HepG2 (cell line): ENCODE data around the gene CHKA. TPM values are rescaled to one million over a fixed set of nuclear protein-coding genes. Genes with fewer than 3 reads are reported as not detected.

Experiments used
- ATAC-seq: fragments of 200-7000 bp; cut with Tn5 transposase; 3 replicates; pipeline ENCODE4 v1.9.1; 2020; ENCODE audit warnings: mild to moderate bottlenecking, moderate library complexity
- BruUV-seq: library from RNA; stranded (reverse); fragments of 400-500 nt; replicated peaks from 2 replicates; lab custom pipeline; 2021; lab: Mats Ljungman, UMichigan
- CTCF ChIA-PET: fragments of 300-600 bp; formaldehyde crosslinking; extraction: SDS; loops from one replicate; lab custom pipeline; 2021; ENCODE audit warnings: low total read pairs, inconsistent platforms, low intra/inter-chr PET ratio; lab: Yijun Ruan, JAX
- POLR2A ChIA-PET: fragments of 350-600 bp; sonication (Branson Sonifier 250); formaldehyde crosslinking; loops from one replicate; lab custom pipeline; 2020; ENCODE audit warnings: antibody characterized with exemption, inconsistent platforms; lab: Yijun Ruan, JAX
- DNase-seq: peaks from one replicate; pipeline ENCODE4 v3.0.0-alpha.2; 2015; ENCODE audit warnings: low spot score
- FAIRE-seq: peaks from 3 replicates; lab custom pipeline; 2011; peaks lifted over from hg19 to GRCh38; lab: Jason Lieb, UNC
- H2AFZ ChIP-seq: one replicate; pipeline ENCODE4 v1.6.1; 2011; ENCODE audit warnings: low read length, inconsistent platforms
- H3K27ac ChIP-seq: fragments of 300-600 bp; 3 replicates; pipeline ENCODE4 v1.8.0; 2011; ENCODE audit warnings: mixed run types, mild to moderate bottlenecking, mixed read lengths, low read length, inconsistent platforms; ENCODE audit not compliant: insufficient read depth; ENCODE audit errors: extremely low read length
- H3K27me3 ChIP-seq, 2 experiments: fragments of 200-600 bp in 1 of 2; 2 replicates in 1 of 2; 3 replicates in 1 of 2; pipeline versions ENCODE4 v1.6.0 to v1.8.0; 2011; ENCODE audit warnings: low read length in 2 of 2, mild to moderate bottlenecking in 2 of 2, moderate library complexity in 2 of 2, inconsistent platforms in 1 of 2; ENCODE audit not compliant: insufficient read depth in 2 of 2, control insufficient read depth in 1 of 2
- H3K36me3 ChIP-seq, 2 experiments: fragments of 200-600 bp in 1 of 2; replicated peaks in 1 of 2; 2 replicates in 1 of 2; 3 replicates in 1 of 2; pipeline versions ENCODE4 v1.5.1 to v1.8.0; 2011; ENCODE audit warnings: low read length in 2 of 2, inconsistent platforms in 1 of 2; ENCODE audit not compliant: insufficient read depth in 2 of 2, control insufficient read depth in 1 of 2
- H3K4me1 ChIP-seq: 2 replicates; pipeline ENCODE4 v1.5.1; 2012; ENCODE audit warnings: low read length, inconsistent platforms; ENCODE audit not compliant: insufficient read depth
- H3K4me2 ChIP-seq: 2 replicates; pipeline ENCODE4 v1.6.0; 2011; ENCODE audit warnings: low read depth, low read length, inconsistent platforms
- H3K4me3 ChIP-seq, 3 experiments: fragments of 200-600 bp in 1 of 3; sonication (generic), shearing (Covaris generic) in 1 of 3; replicated peaks in 1 of 3; 2 replicates each; pipeline ENCODE4 v1.5.1; 2011 to 2016; ENCODE audit warnings: low read length in 3 of 3, inconsistent platforms in 2 of 3, low read depth in 2 of 3, mild to moderate bottlenecking in 2 of 3, control low read depth in 1 of 3, mixed read lengths in 1 of 3; ENCODE audit not compliant: insufficient read depth in 1 of 3
- H3K79me2 ChIP-seq: one replicate; pipeline ENCODE4 v1.6.1; 2011; ENCODE audit warnings: low read length, inconsistent platforms; ENCODE audit not compliant: insufficient read depth
- H3K9ac ChIP-seq: 2 replicates; pipeline ENCODE4 v1.6.0; 2011; ENCODE audit warnings: mild to moderate bottlenecking, low read depth, low read length, inconsistent platforms; ENCODE audit not compliant: insufficient read depth
- H3K9me3 ChIP-seq: 2 replicates; pipeline ENCODE4 v1.5.1; 2012; ENCODE audit warnings: mild to moderate bottlenecking, low read length
- H4K20me1 ChIP-seq: 2 replicates; pipeline ENCODE4 v1.6.0; 2011; ENCODE audit warnings: inconsistent platforms, mild to moderate bottlenecking, low read length, moderate library complexity; ENCODE audit not compliant: insufficient read depth
- ATF1 ChIP-seq: IDR thresholded peaks from 2 replicates; pipeline ENCODE4 v1.6.1; 2016; ENCODE audit warnings: mild to moderate bottlenecking, control low read depth
- BATF2 ChIP-seq: sonication (generic); formaldehyde crosslinking; IDR thresholded peaks from 2 replicates; pipeline ENCODE4 v1.8.0; 2022; ENCODE audit warnings: mild to moderate bottlenecking, missing genetic modification reagents, moderate library complexity
- BCL6 ChIP-seq: IDR thresholded peaks from 2 replicates; pipeline ENCODE4 v1.6.1; 2016; ENCODE audit warnings: missing genetic modification reagents, missing compliant biosample characterization
- CEBPZ ChIP-seq: IDR thresholded peaks from 2 replicates; pipeline ENCODE4 v1.6.1; 2012; ENCODE audit warnings: low read length, improper control_type of control experiment
- E2F2 ChIP-seq: sonication (generic); formaldehyde crosslinking; IDR thresholded peaks from 2 replicates; pipeline ENCODE4 v1.4.0; 2020; ENCODE audit warnings: missing genetic modification reagents, borderline replicate concordance
- HNRNPL ChIP-seq: fragments of 200-400 bp; formaldehyde crosslinking; IDR thresholded peaks from 2 replicates; pipeline ENCODE4 v1.6.1; 2017; ENCODE audit warnings: mild to moderate bottlenecking, low read depth, low read length
- HOXA5 ChIP-seq: sonication (generic); formaldehyde crosslinking; IDR thresholded peaks from 2 replicates; pipeline ENCODE4 v1.4.0; 2020; ENCODE audit warnings: missing genetic modification reagents
- MBNL3 ChIP-seq: fragments of 250-450 bp; sonication (Bioruptor Pico); conservative IDR thresholded peaks from 2 replicates; pipeline ENCODE4 v1.8.0; 2022; ENCODE audit warnings: mild to moderate bottlenecking, inconsistent platforms
- NR2F6 ChIP-seq, 2 experiments: IDR thresholded peaks; 2 replicates each; pipeline ENCODE4 v1.6.1; 2016; ENCODE audit warnings: antibody characterized with exemption in 1 of 2, mild to moderate bottlenecking in 1 of 2
- RFXANK ChIP-seq: IDR thresholded peaks from 2 replicates; pipeline ENCODE4 v1.6.1; 2016
- SALL1 ChIP-seq: sonication (generic); formaldehyde crosslinking; IDR thresholded peaks from 2 replicates; pipeline ENCODE4 v1.8.0; 2022; ENCODE audit warnings: mild to moderate bottlenecking, missing genetic modification reagents
- ZBTB14 ChIP-seq: sonication (generic); formaldehyde crosslinking; IDR thresholded peaks from 2 replicates; pipeline ENCODE4 v1.4.0; 2020; ENCODE audit warnings: missing genetic modification reagents
- ZBTB3 ChIP-seq: sonication (generic); formaldehyde crosslinking; IDR thresholded peaks from 2 replicates; pipeline ENCODE4 v1.4.0; 2020; ENCODE audit warnings: low read depth, mild to moderate bottlenecking, moderate library complexity, missing genetic modification reagents, borderline replicate concordance
- ZMYM3 ChIP-seq: sonication (generic); formaldehyde crosslinking; IDR thresholded peaks from 2 replicates; pipeline ENCODE4 v1.5.1; 2020; ENCODE audit warnings: mild to moderate bottlenecking, missing genetic modification reagents
- ZSCAN20 ChIP-seq: sonication (generic); formaldehyde crosslinking; IDR thresholded peaks from 2 replicates; pipeline ENCODE4 v1.4.0; 2020; ENCODE audit warnings: missing genetic modification reagents, mild to moderate bottlenecking, borderline replicate concordance
- ZUFSP ChIP-seq: sonication (generic); formaldehyde crosslinking; IDR thresholded peaks from 2 replicates; pipeline ENCODE4 v1.9.0; 2021; ENCODE audit warnings: missing genetic modification reagents, mild to moderate bottlenecking, borderline replicate concordance
- WGBS: methylation state at CpG from one replicate; pipeline ENCODE4 v1.1.6; 2017; ENCODE audit warnings: low lambda C conversion rate; 5-methylcytosine and 5-hydroxymethylcytosine counted together
- in situ Hi-C: cut with HindIII; loops from 2 replicates; pipeline ENCODE4 v1.10.0; 2017; ENCODE audit warnings: low pct_unique_long_range_greater_than_20kb; ENCODE audit not compliant: extremely low pct_ligation_motif_present
- intact Hi-C: fragments of 100-400 bp; cut with micrococcal nuclease; formaldehyde crosslinking; loops from one replicate; pipeline ENCODE4 v1.10.0; 2022; ENCODE audit not compliant: unreplicated experiment
- polyA plus RNA-seq, 8 experiments: library from polyadenylated mRNA; depleted of rRNA in 3 of 8; stranded (reverse) in 7 of 8; unstranded in 1 of 8; fragments of >200 nt; fragmentation: Illumina TruSeq in 4 of 8; extraction: Trizol in 4 of 8; gene quantifications; 2 replicates each; pipeline versions ENCODE4 v1.2.1 to v1.2.3, GENCODE V29; 2011 to 2016; ENCODE audit warnings: low read depth in 4 of 8, missing spikeins in 1 of 8, mixed read lengths in 1 of 8; ENCODE audit not compliant: insufficient read depth in 1 of 8
- total RNA-seq, 5 experiments: library from RNA; depleted of rRNA; stranded (reverse); fragments of >200 nt; fragmentation: Illumina TruSeq; extraction: Trizol; gene quantifications; 2 replicates each; pipeline ENCODE4 v1.2.3, GENCODE V29; 2016; ENCODE audit warnings: low read depth in 1 of 5

The CHKA gene
- total and polyA plus RNA-seq, 2 of the 13 experiments (the other 11 are each of a cell fraction or from before 2014, with no cell fraction given), result 71.6 to 92.7 TPM

GRCh38 chr11:68012044-68012842, 108.9 kb downstream of the CHKA start:
- H3K4me1 ChIP-seq, result peaks cover 95% of the 10 kb centered on the region
- BruUV-seq, result no TSS peak
- ChIA-PET POLR2A (interaction anchor here (0.9 to 1.5 kb wide), 2 partner anchors 9 to 26 kb away, joined by 3 to 15 read pairs; partner anchors contain the start of gene TCIRG1), CTCF (no interaction called here)
- peak overlapping the region; percentile 74 for H3K27ac ChIP-seq
- DNase-seq, result no peak
- no peak for FAIRE-seq
- ATAC-seq, result no peak
- 75% methylated on average over 7 of the region's 17 CpGs for WGBS
- in situ Hi-C loops, result no loop called here
- H3K9ac ChIP-seq, result peak overlapping the region; percentile 56
- H3K4me3 ChIP-seq, result peak overlapping the region in 1 of 3 experiments; percentile 25; a peak in 1 of 6 replicates
- no peaks in the 10 kb centered on the region for H3K27me3 ChIP-seq
- peak overlapping the region; percentile 52 for H3K4me2 ChIP-seq
- no peaks in the 10 kb centered on the region for H3K79me2 ChIP-seq
- H3K36me3 ChIP-seq, result no peaks in the 10 kb centered on the region
- no peaks in the 10 kb centered on the region for H4K20me1 ChIP-seq
- no peaks in the 10 kb centered on the region for H3K9me3 ChIP-seq
- intact Hi-C loops, result no loop called here
- no peak overlapping the region for H2AFZ ChIP-seq
- no peak for TF ChIP-seq ATF1 (CRISPR knock-in tag)
- TF ChIP-seq CEBPZ, result no peak
- TF ChIP-seq BCL6 (CRISPR knock-in tag), result no peak
- TF ChIP-seq ZBTB14 (CRISPR knock-in tag), result no peak
- no peak for TF ChIP-seq E2F2 (CRISPR knock-in tag)
- no peak for TF ChIP-seq MBNL3
- TF ChIP-seq SALL1, result no peak
- no peak for TF ChIP-seq ZUFSP (CRISPR knock-in tag)
- TF ChIP-seq ZSCAN20 (CRISPR knock-in tag), result no peak
- 0 out of 2 replicates have a peak, but pooled peaks have one; percentile 40 for TF ChIP-seq ZMYM3 (CRISPR knock-in tag)
- TF ChIP-seq ZBTB3, result no peak
- TF ChIP-seq BATF2 (CRISPR knock-in tag), result no peak
- no peak for TF ChIP-seq HOXA5 (CRISPR knock-in tag)
- TF ChIP-seq RFXANK (CRISPR knock-in tag), result no peak
- TF ChIP-seq NR2F6 (IDR thresholded peaks at IDR 0.05), result no peak
- TF ChIP-seq NR2F6 (CRISPR knock-in tag; IDR thresholded peaks at IDR 0.05), result no peak
- TF ChIP-seq HNRNPL, result peak; percentile 93
